ENCODE data around the gene EIF4G3.

DNA sequence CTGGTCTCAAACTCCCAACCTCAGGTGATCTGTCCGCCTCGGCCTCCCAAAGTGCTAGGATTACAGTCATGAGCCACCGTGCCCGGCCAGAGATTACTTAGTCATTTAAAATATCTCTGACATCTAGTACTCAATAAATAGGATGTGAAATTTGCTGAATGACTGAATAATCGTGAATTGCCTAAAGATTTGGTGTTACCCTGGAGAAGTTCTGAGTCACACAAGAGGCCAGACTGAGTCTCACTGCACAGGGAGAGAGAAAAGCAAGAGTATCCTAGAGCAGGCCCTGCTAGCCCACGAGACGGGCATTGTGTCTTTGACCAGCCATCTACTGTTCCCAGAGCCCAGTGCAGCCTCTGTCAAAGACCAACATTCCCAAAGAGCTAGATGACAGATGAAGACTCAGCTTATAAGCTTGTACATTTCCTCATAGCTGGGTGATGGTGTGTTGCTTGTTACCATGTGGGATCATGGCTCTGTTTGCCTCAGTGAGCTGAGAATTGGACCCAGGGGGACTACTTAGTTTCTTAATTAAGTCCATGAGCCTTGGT, 5.6 kb upstream of the EIF4G3 start:
- TF ChIP-seq EZH2 (optimal IDR thresholded peaks at IDR 0.05; ENCODE audit: low read depth, low read length), result no peak
- no peak for TF ChIP-seq EZH2phosphoT487 (IDR thresholded peaks at IDR 0.05; ENCODE audit: low read length)
- TF ChIP-seq, protein P1, sequence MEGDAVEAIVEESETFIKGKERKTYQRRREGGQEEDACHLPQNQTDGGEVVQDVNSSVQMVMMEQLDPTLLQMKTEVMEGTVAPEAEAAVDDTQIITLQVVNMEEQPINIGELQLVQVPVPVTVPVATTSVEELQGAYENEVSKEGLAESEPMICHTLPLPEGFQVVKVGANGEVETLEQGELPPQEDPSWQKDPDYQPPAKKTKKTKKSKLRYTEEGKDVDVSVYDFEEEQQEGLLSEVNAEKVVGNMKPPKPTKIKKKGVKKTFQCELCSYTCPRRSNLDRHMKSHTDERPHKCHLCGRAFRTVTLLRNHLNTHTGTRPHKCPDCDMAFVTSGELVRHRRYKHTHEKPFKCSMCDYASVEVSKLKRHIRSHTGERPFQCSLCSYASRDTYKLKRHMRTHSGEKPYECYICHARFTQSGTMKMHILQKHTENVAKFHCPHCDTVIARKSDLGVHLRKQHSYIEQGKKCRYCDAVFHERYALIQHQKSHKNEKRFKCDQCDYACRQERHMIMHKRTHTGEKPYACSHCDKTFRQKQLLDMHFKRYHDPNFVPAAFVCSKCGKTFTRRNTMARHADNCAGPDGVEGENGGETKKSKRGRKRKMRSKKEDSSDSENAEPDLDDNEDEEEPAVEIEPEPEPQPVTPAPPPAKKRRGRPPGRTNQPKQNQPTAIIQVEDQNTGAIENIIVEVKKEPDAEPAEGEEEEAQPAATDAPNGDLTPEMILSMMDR (IDR thresholded peaks at IDR 0.05; ENCODE audit: low read length), result no peak
